Liver (tissue), 9 donors: ENCODE data around the gene PRDM7. TPM values are rescaled to one million over a fixed set of nuclear protein-coding genes. Genes with fewer than 3 reads are reported as not detected.

Experiments used
- DNase-seq: peaks from one replicate; pipeline ENCODE4 v3.0.0-alpha.2; 2017; ENCODE audit warnings: low spot score
- H3K27ac ChIP-seq, 2 donors: one replicate each; pipeline ENCODE4 v1.7.0; 2013; ENCODE audit warnings: inconsistent platforms in 2 of 2, low read length in 2 of 2, control low read depth in 1 of 2, low read depth in 1 of 2, mild to moderate bottlenecking in 1 of 2
- H3K27me3 ChIP-seq, 4 donors: one replicate each; pipeline versions ENCODE4 v1.6.1 to v1.7.0; 2013; ENCODE audit warnings: low read length in 3 of 4, inconsistent platforms in 1 of 4, mild to moderate bottlenecking in 1 of 4, moderate library complexity in 1 of 4; ENCODE audit not compliant: control insufficient read depth in 4 of 4, insufficient read depth in 4 of 4
- H3K36me3 ChIP-seq, 4 donors: one replicate each; pipeline versions ENCODE4 v1.6.1 to v1.7.0; 2013; ENCODE audit warnings: low read length in 3 of 4, mild to moderate bottlenecking in 3 of 4, low read depth in 1 of 4, moderate library complexity in 1 of 4; ENCODE audit not compliant: control insufficient read depth in 4 of 4, insufficient read depth in 3 of 4
- H3K4me1 ChIP-seq, 4 donors: one replicate each; pipeline versions ENCODE4 v1.6.1 to v1.7.0; 2013; ENCODE audit warnings: low read length in 3 of 4, mild to moderate bottlenecking in 3 of 4, moderate library complexity in 1 of 4; ENCODE audit not compliant: control insufficient read depth in 4 of 4, insufficient read depth in 4 of 4
- H3K4me3 ChIP-seq, 3 donors: one replicate each; pipeline versions ENCODE4 v1.6.1 to v1.7.0; 2013; ENCODE audit warnings: low read length in 3 of 3, control low read depth in 1 of 3, low read depth in 1 of 3, mild to moderate bottlenecking in 1 of 3
- H3K9ac ChIP-seq, 2 donors: one replicate each; pipeline ENCODE4 v1.7.0; 2013; ENCODE audit warnings: low read length in 2 of 2, mild to moderate bottlenecking in 2 of 2, moderate library complexity in 2 of 2, control low read depth in 1 of 2, low read depth in 1 of 2
- H3K9me3 ChIP-seq, 4 donors: one replicate each; pipeline versions ENCODE4 v1.6.1 to v1.7.0; 2013; ENCODE audit warnings: low read length in 3 of 4; ENCODE audit not compliant: control insufficient read depth in 4 of 4
- EGR1 ChIP-seq, 2 donors: IDR thresholded peaks; 2 replicates each; pipeline ENCODE4 v1.6.1; 2016 to 2018; ENCODE audit warnings: antibody characterized with exemption in 2 of 2, low read depth in 2 of 2
- FOXA1 ChIP-seq: IDR thresholded peaks from 2 replicates; pipeline ENCODE4 v1.6.1; 2016; ENCODE audit warnings: antibody characterized with exemption
- FOXA2 ChIP-seq: IDR thresholded peaks from 2 replicates; pipeline ENCODE4 v1.6.1; 2016; ENCODE audit warnings: antibody characterized with exemption
- GABPA ChIP-seq, 2 donors: IDR thresholded peaks in 1 of 2; conservative IDR thresholded peaks in 1 of 2; 2 replicates each; pipeline ENCODE4 v1.6.1; 2016; ENCODE audit warnings: antibody characterized with exemption in 2 of 2, mild to moderate bottlenecking in 1 of 2, moderate library complexity in 1 of 2
- HNF4A ChIP-seq, 2 donors: conservative IDR thresholded peaks; 2 replicates each; pipeline ENCODE4 v1.6.1; 2016; ENCODE audit warnings: antibody characterized with exemption in 2 of 2, mild to moderate bottlenecking in 2 of 2
- HNF4G ChIP-seq: IDR thresholded peaks from 2 replicates; pipeline ENCODE4 v1.6.1; 2016; ENCODE audit warnings: antibody characterized with exemption
- JUND ChIP-seq, 2 donors: IDR thresholded peaks; 2 replicates each; pipeline ENCODE4 v1.6.1; 2016; ENCODE audit warnings: antibody characterized with exemption in 2 of 2
- NR2F2 ChIP-seq: IDR thresholded peaks from 2 replicates; pipeline ENCODE4 v1.6.1; 2016; ENCODE audit warnings: antibody characterized with exemption
- RXRA ChIP-seq, 2 donors: IDR thresholded peaks; 2 replicates each; pipeline ENCODE4 v1.6.1; 2017 to 2018; ENCODE audit warnings: antibody characterized with exemption in 2 of 2, mild to moderate bottlenecking in 1 of 2
- SP1 ChIP-seq: IDR thresholded peaks from 2 replicates; pipeline ENCODE4 v1.6.1; 2018; ENCODE audit warnings: antibody characterized with exemption, mild to moderate bottlenecking
- TAF1 ChIP-seq: conservative IDR thresholded peaks from 2 replicates; pipeline ENCODE4 v1.6.1; 2016; ENCODE audit warnings: antibody characterized with exemption, mild to moderate bottlenecking
- YY1 ChIP-seq: IDR thresholded peaks from 2 replicates; pipeline ENCODE4 v1.6.1; 2016; ENCODE audit warnings: antibody characterized with exemption, mild to moderate bottlenecking
- WGBS: extraction: QIAGEN DNeasy Blood & Tissue Kit; methylation state at CpG from one replicate; pipeline ENCODE4 v1.1.7; 2013; 5-methylcytosine and 5-hydroxymethylcytosine counted together
- polyA plus RNA-seq, 2 donors: library from polyadenylated mRNA; stranded (reverse) in 1 of 2; unstranded in 1 of 2; fragments of 200-250 nt in 1 of 2; fragments of >200 nt in 1 of 2; fragmentation: Nextera tagmentation in 1 of 2; extraction: Ambion mirVana in 1 of 2; gene quantifications; one replicate each; pipeline versions ENCODE4 v1.2.1 to v1.2.3, GENCODE V29; 2013 to 2015
- total RNA-seq, 2 donors: library from RNA; depleted of rRNA; stranded (reverse); fragments of >200 nt; gene quantifications; one replicate each; pipeline ENCODE4 v1.2.3, GENCODE V29; 2014
- TF ChIP-seq, protein P1 (sequence below): IDR thresholded peaks from 2 replicates; pipeline ENCODE4 v1.6.1; 2016; ENCODE audit warnings: antibody characterized with exemption
- TF ChIP-seq, protein P2 (sequence below): IDR thresholded peaks from 2 replicates; pipeline ENCODE4 v1.6.1; 2016; ENCODE audit warnings: antibody characterized with exemption
- TF ChIP-seq, protein P3 (sequence below): fragments of 150-350 bp; IDR thresholded peaks from 2 replicates; pipeline ENCODE4 v1.5.1; 2017; ENCODE audit warnings: improper control_type of control experiment, low read depth, low read length; ENCODE audit not compliant: missing input control
- TF ChIP-seq, protein P4 (sequence below): IDR thresholded peaks from 2 replicates; pipeline ENCODE4 v1.6.1; 2016; ENCODE audit warnings: antibody characterized with exemption
- donor health status: healthy.
- donor health status: healthy.
- donor health status: healthy.
- donor health status: healthy.
- donor health status: healthy.

Gene PRDM7
- total and polyA plus RNA-seq, 4 donors = not detected

DNA sequence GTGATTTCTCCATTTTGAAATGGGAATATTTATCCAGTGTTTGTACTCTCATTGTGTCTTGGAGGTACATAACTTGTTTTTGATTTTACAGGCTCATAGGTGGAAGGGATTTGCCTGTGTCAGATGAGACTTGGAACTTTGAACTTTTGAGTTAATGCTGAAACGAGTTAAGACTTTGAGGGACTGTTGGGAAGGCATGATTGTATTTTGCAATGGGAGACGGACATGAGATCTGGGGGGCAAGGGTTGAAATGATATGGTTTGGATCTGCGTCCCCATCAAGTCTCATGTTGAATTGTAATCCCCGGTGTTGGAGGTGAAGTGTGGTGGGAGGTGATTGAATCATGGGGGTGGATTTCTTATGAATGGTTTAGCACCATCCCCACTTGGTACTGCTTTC is 21.8 kb downstream of the PRDM7 start:
- no peaks in the 10 kb centered on the region for H3K27me3 ChIP-seq
- no peak for DNase-seq
- no peak overlapping the region for H3K4me3 ChIP-seq
- H3K9ac ChIP-seq = no peak overlapping the region
- H3K36me3 ChIP-seq = no peaks in the 10 kb centered on the region
- TF ChIP-seq, protein P1, sequence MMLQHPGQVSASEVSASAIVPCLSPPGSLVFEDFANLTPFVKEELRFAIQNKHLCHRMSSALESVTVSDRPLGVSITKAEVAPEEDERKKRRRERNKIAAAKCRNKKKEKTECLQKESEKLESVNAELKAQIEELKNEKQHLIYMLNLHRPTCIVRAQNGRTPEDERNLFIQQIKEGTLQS = no peak
- TF ChIP-seq HNF4A (conservative IDR thresholded peaks at IDR 0.05) (no peak), GABPA (IDR thresholded peaks at IDR 0.05 in 1 of 2, conservative IDR thresholded peaks at IDR 0.05 in 1 of 2) (no peak), EGR1 (IDR thresholded peaks at IDR 0.05; ENCODE audit: low read depth in 2 of 2) (no peak), RXRA (IDR thresholded peaks at IDR 0.05) (no peak), TAF1 (no peak), HNF4G (no peak)
- WGBS = 72% methylated on average over 4 of the region's 4 CpGs
- H3K4me1 ChIP-seq = no peaks in the 10 kb centered on the region
- H3K9me3 ChIP-seq = peaks cover 0 to 7% (median 3%) of the 10 kb centered on the region in 4 donors
- no peak overlapping the region for H3K27ac ChIP-seq

DNA sequence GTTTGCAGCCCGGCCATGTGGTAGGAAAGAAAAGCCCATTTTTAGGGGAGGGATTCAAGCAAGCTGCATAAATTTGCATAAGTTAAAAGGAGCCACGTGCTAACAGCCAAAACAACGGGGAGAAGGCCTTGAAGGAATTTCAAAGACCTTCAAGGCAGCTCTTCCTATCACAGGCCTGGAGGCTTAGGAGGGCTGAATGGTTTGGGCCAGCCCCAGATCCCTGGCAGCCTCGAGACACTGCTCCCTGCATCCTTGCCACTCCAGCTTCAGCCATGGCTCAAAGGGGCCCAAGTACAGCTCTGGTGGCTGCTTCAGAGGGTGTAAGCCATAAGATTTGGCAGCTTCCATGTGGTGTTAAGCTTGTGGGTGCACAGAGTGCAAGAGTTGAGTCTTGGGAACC is 22.6 kb downstream of the PRDM7 start:
- WGBS = 72% methylated on average over 4 of the region's 4 CpGs
- no peak for DNase-seq
- H3K9me3 ChIP-seq = peaks cover 0 to 7% (median 3%) of the 10 kb centered on the region in 4 donors
- no peaks in the 10 kb centered on the region for H3K27me3 ChIP-seq
- no peaks in the 10 kb centered on the region for H3K36me3 ChIP-seq
- no peak overlapping the region for H3K9ac ChIP-seq
- TF ChIP-seq JUND (IDR thresholded peaks at IDR 0.05) (no peak), EGR1 (IDR thresholded peaks at IDR 0.05; ENCODE audit: low read depth in 2 of 2) (no peak), FOXA2 (no peak), GABPA (IDR thresholded peaks at IDR 0.05 in 1 of 2, conservative IDR thresholded peaks at IDR 0.05 in 1 of 2) (no peak), FOXA1 (no peak)
- TF ChIP-seq, protein P2, sequence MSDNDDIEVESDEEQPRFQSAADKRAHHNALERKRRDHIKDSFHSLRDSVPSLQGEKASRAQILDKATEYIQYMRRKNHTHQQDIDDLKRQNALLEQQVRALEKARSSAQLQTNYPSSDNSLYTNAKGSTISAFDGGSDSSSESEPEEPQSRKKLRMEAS = no peak
- TF ChIP-seq, protein P3, sequence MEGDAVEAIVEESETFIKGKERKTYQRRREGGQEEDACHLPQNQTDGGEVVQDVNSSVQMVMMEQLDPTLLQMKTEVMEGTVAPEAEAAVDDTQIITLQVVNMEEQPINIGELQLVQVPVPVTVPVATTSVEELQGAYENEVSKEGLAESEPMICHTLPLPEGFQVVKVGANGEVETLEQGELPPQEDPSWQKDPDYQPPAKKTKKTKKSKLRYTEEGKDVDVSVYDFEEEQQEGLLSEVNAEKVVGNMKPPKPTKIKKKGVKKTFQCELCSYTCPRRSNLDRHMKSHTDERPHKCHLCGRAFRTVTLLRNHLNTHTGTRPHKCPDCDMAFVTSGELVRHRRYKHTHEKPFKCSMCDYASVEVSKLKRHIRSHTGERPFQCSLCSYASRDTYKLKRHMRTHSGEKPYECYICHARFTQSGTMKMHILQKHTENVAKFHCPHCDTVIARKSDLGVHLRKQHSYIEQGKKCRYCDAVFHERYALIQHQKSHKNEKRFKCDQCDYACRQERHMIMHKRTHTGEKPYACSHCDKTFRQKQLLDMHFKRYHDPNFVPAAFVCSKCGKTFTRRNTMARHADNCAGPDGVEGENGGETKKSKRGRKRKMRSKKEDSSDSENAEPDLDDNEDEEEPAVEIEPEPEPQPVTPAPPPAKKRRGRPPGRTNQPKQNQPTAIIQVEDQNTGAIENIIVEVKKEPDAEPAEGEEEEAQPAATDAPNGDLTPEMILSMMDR = no peak
- TF ChIP-seq, protein P1 = no peak
- no peak overlapping the region for H3K4me3 ChIP-seq
- no peak overlapping the region for H3K27ac ChIP-seq
- no peaks in the 10 kb centered on the region for H3K4me1 ChIP-seq

DNA sequence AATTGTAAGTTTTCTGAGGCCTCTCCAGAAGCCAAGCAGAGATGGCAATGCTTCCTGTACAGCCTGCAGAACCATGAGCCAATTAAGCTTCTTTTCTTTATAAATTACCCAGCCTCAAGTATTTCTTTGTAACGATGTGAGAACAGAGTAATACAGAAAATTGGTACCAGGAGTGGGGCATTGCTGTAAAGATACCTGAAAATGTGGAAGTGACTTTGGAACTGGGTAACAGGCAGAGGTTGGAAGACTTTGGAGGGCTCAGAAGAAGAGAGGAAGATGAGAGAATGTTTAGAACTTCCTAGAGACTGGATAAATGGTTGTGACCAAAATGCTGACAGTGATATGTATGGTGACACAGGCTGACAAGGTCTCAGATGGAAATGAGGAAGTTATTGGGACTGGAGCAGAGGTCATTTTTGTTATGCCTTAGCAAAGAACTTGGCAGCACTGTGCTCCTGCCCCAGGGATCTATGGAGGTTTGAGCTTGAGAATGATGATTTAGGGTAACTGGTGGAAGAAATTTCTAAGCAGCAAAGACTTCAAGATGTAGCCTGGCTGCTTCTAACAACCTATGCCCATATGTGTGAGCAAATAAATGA is 23.1 kb downstream of the PRDM7 start:
- TF ChIP-seq HNF4A (conservative IDR thresholded peaks at IDR 0.05) (no peak), TAF1 (no peak), FOXA1 (no peak), NR2F2 (no peak), SP1 (no peak), GABPA (IDR thresholded peaks at IDR 0.05 in 1 of 2, conservative IDR thresholded peaks at IDR 0.05 in 1 of 2) (no peak), EGR1 (IDR thresholded peaks at IDR 0.05; ENCODE audit: low read depth in 2 of 2) (no peak), HNF4G (no peak), FOXA2 (no peak), RXRA (IDR thresholded peaks at IDR 0.05) (no peak), JUND (IDR thresholded peaks at IDR 0.05) (no peak), YY1 (no peak)
- TF ChIP-seq, protein P4, sequence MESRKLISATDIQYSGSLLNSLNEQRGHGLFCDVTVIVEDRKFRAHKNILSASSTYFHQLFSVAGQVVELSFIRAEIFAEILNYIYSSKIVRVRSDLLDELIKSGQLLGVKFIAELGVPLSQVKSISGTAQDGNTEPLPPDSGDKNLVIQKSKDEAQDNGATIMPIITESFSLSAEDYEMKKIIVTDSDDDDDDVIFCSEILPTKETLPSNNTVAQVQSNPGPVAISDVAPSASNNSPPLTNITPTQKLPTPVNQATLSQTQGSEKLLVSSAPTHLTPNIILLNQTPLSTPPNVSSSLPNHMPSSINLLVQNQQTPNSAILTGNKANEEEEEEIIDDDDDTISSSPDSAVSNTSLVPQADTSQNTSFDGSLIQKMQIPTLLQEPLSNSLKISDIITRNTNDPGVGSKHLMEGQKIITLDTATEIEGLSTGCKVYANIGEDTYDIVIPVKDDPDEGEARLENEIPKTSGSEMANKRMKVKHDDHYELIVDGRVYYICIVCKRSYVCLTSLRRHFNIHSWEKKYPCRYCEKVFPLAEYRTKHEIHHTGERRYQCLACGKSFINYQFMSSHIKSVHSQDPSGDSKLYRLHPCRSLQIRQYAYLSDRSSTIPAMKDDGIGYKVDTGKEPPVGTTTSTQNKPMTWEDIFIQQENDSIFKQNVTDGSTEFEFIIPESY = no peak
- TF ChIP-seq, protein P3 = no peak
- H3K27me3 ChIP-seq = no peaks in the 10 kb centered on the region

More for the DNA sequence above, 23.1 kb downstream of the PRDM7 start:
- no peak overlapping the region for H3K9ac ChIP-seq
- no peak overlapping the region for H3K27ac ChIP-seq
- H3K36me3 ChIP-seq = no peaks in the 10 kb centered on the region
- no peaks in the 10 kb centered on the region for H3K4me1 ChIP-seq
- WGBS = 67% methylated on average over 1 of the region's 1 CpG
- peaks cover 0 to 7% (median 3%) of the 10 kb centered on the region in 4 donors for H3K9me3 ChIP-seq
- DNase-seq = no peak
- no peak overlapping the region for H3K4me3 ChIP-seq
